ENCODE data around the gene C2CD2. TPM values are rescaled to one million over a fixed set of nuclear protein-coding genes. Genes with fewer than 3 reads are reported as not detected.

Gene C2CD2
- total RNA-seq, 1 donor from 2014 or later, result 6.7 TPM

DNA sequence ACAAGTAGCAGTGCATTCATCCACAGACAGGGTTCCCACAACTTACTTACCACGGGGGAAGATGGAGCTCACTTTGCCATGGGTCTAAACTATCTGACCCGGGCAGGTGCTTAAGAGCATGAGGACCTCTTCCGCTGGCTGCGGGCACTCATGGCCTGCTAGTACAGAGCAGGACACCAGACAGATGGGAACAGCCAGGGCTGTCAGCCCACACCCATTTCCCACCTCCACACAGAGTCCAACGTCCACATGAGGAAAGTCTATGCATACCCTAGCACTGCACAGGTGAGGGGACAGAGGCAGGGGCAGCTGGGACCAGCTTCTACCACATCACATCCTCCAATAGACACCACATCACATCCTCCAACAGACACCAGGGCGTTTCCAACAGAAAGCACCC lies 38.9 kb downstream of the C2CD2 start:
- intact Hi-C loops (cut with micrococcal nuclease), result no loop called here
- Mint-ChIP-seq H3K27me3 (no peaks in the 10 kb centered on the region), H3K9me3 (no peaks in the 10 kb centered on the region), H3K36me3 (ENCODE audit: low read depth) (peaks cover 56% of the 10 kb centered on the region), H3K4me3 (no peak overlapping the region), H3K4me1 (no peaks in the 10 kb centered on the region), H3K27ac (no peak overlapping the region)
- no peak for ATAC-seq (ENCODE audit: low read depth)
- ChIA-PET POLR2A (no interaction called here), CTCF (no interaction called here)
- no peak for DNase-seq
- TF ChIP-seq, protein P1, sequence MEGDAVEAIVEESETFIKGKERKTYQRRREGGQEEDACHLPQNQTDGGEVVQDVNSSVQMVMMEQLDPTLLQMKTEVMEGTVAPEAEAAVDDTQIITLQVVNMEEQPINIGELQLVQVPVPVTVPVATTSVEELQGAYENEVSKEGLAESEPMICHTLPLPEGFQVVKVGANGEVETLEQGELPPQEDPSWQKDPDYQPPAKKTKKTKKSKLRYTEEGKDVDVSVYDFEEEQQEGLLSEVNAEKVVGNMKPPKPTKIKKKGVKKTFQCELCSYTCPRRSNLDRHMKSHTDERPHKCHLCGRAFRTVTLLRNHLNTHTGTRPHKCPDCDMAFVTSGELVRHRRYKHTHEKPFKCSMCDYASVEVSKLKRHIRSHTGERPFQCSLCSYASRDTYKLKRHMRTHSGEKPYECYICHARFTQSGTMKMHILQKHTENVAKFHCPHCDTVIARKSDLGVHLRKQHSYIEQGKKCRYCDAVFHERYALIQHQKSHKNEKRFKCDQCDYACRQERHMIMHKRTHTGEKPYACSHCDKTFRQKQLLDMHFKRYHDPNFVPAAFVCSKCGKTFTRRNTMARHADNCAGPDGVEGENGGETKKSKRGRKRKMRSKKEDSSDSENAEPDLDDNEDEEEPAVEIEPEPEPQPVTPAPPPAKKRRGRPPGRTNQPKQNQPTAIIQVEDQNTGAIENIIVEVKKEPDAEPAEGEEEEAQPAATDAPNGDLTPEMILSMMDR (IDR thresholded peaks at IDR 0.05), result no peak

DNA sequence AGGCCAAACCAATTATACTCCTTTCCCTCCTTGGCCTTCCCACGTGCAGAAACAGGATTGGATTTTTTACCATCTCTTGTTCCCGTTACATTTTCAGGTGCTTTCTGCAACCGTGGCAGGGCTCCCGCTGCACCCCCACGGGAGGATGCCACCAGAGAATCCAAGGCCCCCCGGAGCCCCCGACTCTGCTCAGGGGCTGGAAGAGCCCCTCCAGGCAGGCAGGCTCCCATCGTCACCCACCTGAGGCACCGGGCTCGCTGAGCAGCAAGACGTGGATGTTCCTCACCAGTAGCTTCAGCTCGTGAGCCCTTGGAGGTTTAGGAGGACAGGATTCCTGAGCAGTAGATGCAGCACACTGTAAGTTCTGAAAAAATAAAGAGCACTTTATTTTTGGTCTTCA lies 39.5 kb downstream of the C2CD2 start:
- ChIA-PET CTCF (no interaction called here), POLR2A (no interaction called here)
- TF ChIP-seq, protein P1 (IDR thresholded peaks at IDR 0.05), result no peak
- ATAC-seq (ENCODE audit: low read depth) (no peak), DNase-seq (no peak)
- no peaks in the 10 kb centered on the region for H3K9me3 Mint-ChIP-seq
- no peak overlapping the region for H3K4me3 Mint-ChIP-seq
- no peak overlapping the region for H3K27ac Mint-ChIP-seq
- H3K27me3 Mint-ChIP-seq, result no peaks in the 10 kb centered on the region
- intact Hi-C loops (cut with micrococcal nuclease), result no loop called here
- H3K4me1 Mint-ChIP-seq, result no peaks in the 10 kb centered on the region
- peaks cover 60% of the 10 kb centered on the region for H3K36me3 Mint-ChIP-seq (ENCODE audit: low read depth)

DNA sequence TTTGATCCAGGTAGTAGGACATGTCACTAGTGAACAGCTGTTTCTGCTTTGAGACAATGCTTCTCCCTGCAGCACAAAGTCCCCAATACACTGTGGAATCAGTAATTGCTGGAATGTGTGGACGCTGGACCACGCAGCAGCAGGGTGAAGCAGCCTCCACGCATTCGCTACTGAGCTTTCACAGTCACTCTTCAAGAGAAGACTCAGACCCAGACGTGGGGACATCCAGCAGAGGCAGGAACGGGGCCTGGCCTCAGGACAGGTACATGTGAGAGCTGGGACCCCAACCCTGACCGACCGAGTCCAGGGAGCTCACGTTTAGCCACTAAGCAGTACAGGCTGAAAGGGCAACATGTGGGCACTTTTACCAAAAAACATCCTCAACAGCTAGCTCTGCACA lies 40.6 kb downstream of the C2CD2 start:
- intact Hi-C loops (cut with micrococcal nuclease), result no loop called here
- no peak for DNase-seq
- Mint-ChIP-seq H3K36me3 (ENCODE audit: low read depth) (peaks cover 67% of the 10 kb centered on the region), H3K27ac (no peak overlapping the region), H3K4me3 (no peak overlapping the region), H3K27me3 (no peaks in the 10 kb centered on the region), H3K4me1 (no peaks in the 10 kb centered on the region), H3K9me3 (no peaks in the 10 kb centered on the region)
- ChIA-PET CTCF (no interaction called here), POLR2A (no interaction called here)
- TF ChIP-seq, protein P1 (IDR thresholded peaks at IDR 0.05), result no peak
- no peak for ATAC-seq (ENCODE audit: low read depth)

GRCh38 chr21:41908829-41909228 lies 45.0 kb downstream of the C2CD2 start:
- CTCF ChIA-PET, result no interaction called here
- no peak overlapping the region for H3K4me3 Mint-ChIP-seq
- no peaks in the 10 kb centered on the region for H3K9me3 Mint-ChIP-seq
- POLR2A ChIA-PET, result no interaction called here
- ATAC-seq (ENCODE audit: low read depth) (no peak), DNase-seq (no peak)
- intact Hi-C loops (cut with micrococcal nuclease), result no loop called here
- no peaks in the 10 kb centered on the region for H3K27me3 Mint-ChIP-seq
- H3K36me3 Mint-ChIP-seq (ENCODE audit: low read depth), result peaks cover 69% of the 10 kb centered on the region
- H3K4me1 Mint-ChIP-seq, result no peaks in the 10 kb centered on the region
- TF ChIP-seq, protein P1 (IDR thresholded peaks at IDR 0.05), result no peak
- H3K27ac Mint-ChIP-seq, result no peak overlapping the region

- no peak for DNase-seq
- H3K27ac Mint-ChIP-seq, result no peak overlapping the region
These were observed 46.1 kb downstream of the C2CD2 start for GRCh38 chr21:41907496-41908258.

More at GRCh38 chr21:41907496-41908258, 46.1 kb downstream of the C2CD2 start:
- ATAC-seq (ENCODE audit: low read depth), result no peak
- POLR2A ChIA-PET, result no interaction called here
- H3K4me1 Mint-ChIP-seq, result no peaks in the 10 kb centered on the region
- H3K4me3 Mint-ChIP-seq, result no peak overlapping the region
- peaks cover 72% of the 10 kb centered on the region for H3K36me3 Mint-ChIP-seq (ENCODE audit: low read depth)
- intact Hi-C loops (cut with micrococcal nuclease), result no loop called here
- TF ChIP-seq, protein P1 (IDR thresholded peaks at IDR 0.05), result no peak
- H3K9me3 Mint-ChIP-seq, result no peaks in the 10 kb centered on the region
- CTCF ChIA-PET, result no interaction called here
- no peaks in the 10 kb centered on the region for H3K27me3 Mint-ChIP-seq
